DMS153 treated with DMSO at 0.1 percent for 48 hours (cell line): ENCODE data around the gene FNDC3B.
"Not testable (repeated sequence)": the region's sequence is repeated elsewhere in the genome, so short reads cannot be mapped to it uniquely, and the experiment has no call there.

ENCODE experiments used
- DNase-seq: peaks from one replicate; lab custom pipeline; 2025; ENCODE audit not compliant: unreplicated experiment; lab: John Stamatoyannopoulos, UW

The FNDC3B gene

GRCh38 chr3:172255321-172255720, 215.9 kb downstream of the FNDC3B start:
- not testable (repeated sequence) for DNase-seq

- no peak for DNase-seq
Measured at GRCh38 chr3:172256101-172256734, 216.8 kb downstream of the FNDC3B start.

GRCh38 chr3:172257648-172258400, 218.4 kb downstream of the FNDC3B start:
- no peak for DNase-seq

- DNase-seq, result no peak
Measured at GRCh38 chr3:172258624-172259023, 219.2 kb downstream of the FNDC3B start.

- DNase-seq, result no peak
Measured at GRCh38 chr3:172259111-172259541, 219.7 kb downstream of the FNDC3B start.

GRCh38 chr3:172259726-172260248, 220.4 kb downstream of the FNDC3B start:
- no peak for DNase-seq

- no peak for DNase-seq
Measured at GRCh38 chr3:172260381-172260780, 221.0 kb downstream of the FNDC3B start.

GRCh38 chr3:172261054-172261453, 221.7 kb downstream of the FNDC3B start:
- no peak for DNase-seq

GRCh38 chr3:172262991-172263608, 223.7 kb downstream of the FNDC3B start:
- DNase-seq, result no peak

- no peak for DNase-seq
Measured at GRCh38 chr3:172263781-172264486, 224.6 kb downstream of the FNDC3B start.

GRCh38 chr3:172266103-172266502, 226.7 kb downstream of the FNDC3B start:
- DNase-seq, result no peak

GRCh38 chr3:172268425-172268824, 229.0 kb downstream of the FNDC3B start:
- no peak for DNase-seq

- DNase-seq, result no peak
Measured at GRCh38 chr3:172268868-172269267, 229.5 kb downstream of the FNDC3B start.

- no peak for DNase-seq
Measured at GRCh38 chr3:172270557-172271166, 231.3 kb downstream of the FNDC3B start.

GRCh38 chr3:172271386-172271976, 232.1 kb downstream of the FNDC3B start:
- DNase-seq, result no peak

GRCh38 chr3:172272698-172273097, 233.3 kb downstream of the FNDC3B start:
- no peak for DNase-seq

- DNase-seq, result no peak
Measured at GRCh38 chr3:172273378-172273777, 234.0 kb downstream of the FNDC3B start.

GRCh38 chr3:172274906-172275305, 235.5 kb downstream of the FNDC3B start:
- DNase-seq, result no peak

- no peak for DNase-seq
Measured at GRCh38 chr3:172275586-172275985, 236.2 kb downstream of the FNDC3B start.

GRCh38 chr3:172276103-172276502, 236.7 kb downstream of the FNDC3B start:
- DNase-seq, result no peak
